ENCODE results near the gene PROM1. TPM values are rescaled to one million over a fixed set of nuclear protein-coding genes. Genes with fewer than 3 reads are reported as not detected.

PROM1 gene
- total RNA-seq, 1 experiment from 2014 or later, result 17.7 TPM

DNA sequence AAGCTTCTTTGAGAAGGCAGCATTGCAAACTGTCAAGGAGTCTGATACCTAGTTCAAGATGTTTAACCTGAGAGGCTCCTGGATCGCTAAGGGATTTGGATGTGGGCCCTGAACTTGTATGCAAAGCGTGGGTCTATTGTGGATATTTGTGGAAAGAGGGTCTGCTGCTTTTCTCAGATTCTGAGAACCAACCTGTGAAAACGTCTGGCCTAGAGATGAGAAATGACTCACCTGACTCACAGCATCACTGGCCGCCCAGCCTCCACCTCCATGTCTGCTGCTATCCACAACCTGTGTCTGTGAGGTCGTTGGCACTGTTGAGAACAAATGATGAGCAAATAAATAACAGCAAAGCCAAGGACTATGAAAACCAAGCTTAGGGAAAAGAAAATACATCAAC, 33.3 kb upstream of the PROM1 start:
- intact Hi-C loops (cut with micrococcal nuclease), result no loop called here
- Histone ChIP-seq H3K27ac (ENCODE audit: low read depth, low read length) (no peak overlapping the region), H3K9me3 (ENCODE audit: control insufficient read depth in 1 of 2, insufficient read depth in 1 of 2, low read depth in 1 of 2, low read length in 2 of 2) (no peaks in the 10 kb centered on the region), H3K27me3 (ENCODE audit: insufficient read depth, low read length) (peaks cover 11% of the 10 kb centered on the region; the same call in 1 of the 2 replicates), H3K4me3 (replicated peaks in 1 of 2; ENCODE audit: low read depth in 1 of 2, low read length in 2 of 2) (no peak overlapping the region), H3K9me2 (ENCODE audit: insufficient read depth) (no peaks in the 10 kb centered on the region), H2AFZ (ENCODE audit: low read depth, low read length, poor library complexity, severe bottlenecking) (no peak overlapping the region), H3K79me2 (ENCODE audit: insufficient read depth, low read length) (no peaks in the 10 kb centered on the region), H3K9ac (ENCODE audit: low read length) (no peak overlapping the region), H3K4me1 (ENCODE audit: control insufficient read depth in 1 of 2, insufficient read depth in 2 of 2, low read length in 2 of 2) (no peaks in the 10 kb centered on the region), H3K4me2 (ENCODE audit: low read length) (no peak overlapping the region), H4K20me1 (ENCODE audit: insufficient read depth) (no peaks in the 10 kb centered on the region), H3K36me3 (ENCODE audit: control insufficient read depth in 1 of 2, insufficient read depth in 2 of 2, low read length in 2 of 2) (no peaks in the 10 kb centered on the region)
- BruUV-seq (replicated peaks), result no TSS peak
- DNase-seq (ENCODE audit: low read depth, low spot score) (no peak), ATAC-seq (no peak)
- ChIA-PET RAD21 (ENCODE audit: low non-redundant PET in 1 of 2, low total read pairs in 2 of 2, uncharacterized antibody in 2 of 2, unreplicated experiment in 2 of 2) (no interaction called here), POLR2A (no interaction called here), CTCF (no interaction called here)
- TF ChIP-seq SRF (IDR thresholded peaks at IDR 0.05; ENCODE audit: low read depth) (no peak), CBX3 (IDR thresholded peaks at IDR 0.05; ENCODE audit: low read depth) (no peak), CEBPB (IDR thresholded peaks at IDR 0.05; ENCODE audit: low read depth) (no peak), SP1 (IDR thresholded peaks at IDR 0.05; ENCODE audit: low read depth) (no peak), MAX (IDR thresholded peaks at IDR 0.05) (no peak), EGR1 (IDR thresholded peaks at IDR 0.05; ENCODE audit: low read depth) (no peak), RAD21 (IDR thresholded peaks at IDR 0.05; ENCODE audit: low read depth) (no peak), ZNF274 (IDR thresholded peaks at IDR 0.05; ENCODE audit: low read depth, low read length) (no peak), YY1 (IDR thresholded peaks at IDR 0.05; ENCODE audit: extremely low read depth, insufficient replicate concordance, low read depth, low read length) (no peak), EZH2 (IDR thresholded peaks at IDR 0.05) (no peak), JUND (IDR thresholded peaks at IDR 0.05) (no peak), EZH2phosphoT487 (IDR thresholded peaks at IDR 0.05; ENCODE audit: borderline replicate concordance) (no peak), TCF7L2 (IDR thresholded peaks at IDR 0.05; ENCODE audit: borderline replicate concordance, extremely low read depth, insufficient read depth, insufficient read length) (no peak), ZFX (IDR thresholded peaks at IDR 0.05) (no peak), FOSL1 (IDR thresholded peaks at IDR 0.05; ENCODE audit: low read depth) (no peak), ZBTB33 (IDR thresholded peaks at IDR 0.05; ENCODE audit: extremely low read depth, insufficient replicate concordance, low read length) (no peak), ELF1 (IDR thresholded peaks at IDR 0.05; ENCODE audit: borderline replicate concordance, low read depth) (no peak)
- TF ChIP-seq, protein P1, sequence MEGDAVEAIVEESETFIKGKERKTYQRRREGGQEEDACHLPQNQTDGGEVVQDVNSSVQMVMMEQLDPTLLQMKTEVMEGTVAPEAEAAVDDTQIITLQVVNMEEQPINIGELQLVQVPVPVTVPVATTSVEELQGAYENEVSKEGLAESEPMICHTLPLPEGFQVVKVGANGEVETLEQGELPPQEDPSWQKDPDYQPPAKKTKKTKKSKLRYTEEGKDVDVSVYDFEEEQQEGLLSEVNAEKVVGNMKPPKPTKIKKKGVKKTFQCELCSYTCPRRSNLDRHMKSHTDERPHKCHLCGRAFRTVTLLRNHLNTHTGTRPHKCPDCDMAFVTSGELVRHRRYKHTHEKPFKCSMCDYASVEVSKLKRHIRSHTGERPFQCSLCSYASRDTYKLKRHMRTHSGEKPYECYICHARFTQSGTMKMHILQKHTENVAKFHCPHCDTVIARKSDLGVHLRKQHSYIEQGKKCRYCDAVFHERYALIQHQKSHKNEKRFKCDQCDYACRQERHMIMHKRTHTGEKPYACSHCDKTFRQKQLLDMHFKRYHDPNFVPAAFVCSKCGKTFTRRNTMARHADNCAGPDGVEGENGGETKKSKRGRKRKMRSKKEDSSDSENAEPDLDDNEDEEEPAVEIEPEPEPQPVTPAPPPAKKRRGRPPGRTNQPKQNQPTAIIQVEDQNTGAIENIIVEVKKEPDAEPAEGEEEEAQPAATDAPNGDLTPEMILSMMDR (IDR thresholded peaks at IDR 0.05 in 2 of 3, conservative IDR thresholded peaks at IDR 0.05 in 1 of 3; ENCODE audit: borderline replicate concordance in 1 of 3, insufficient read depth in 1 of 3, low read depth in 2 of 3, low read length in 2 of 3), result no peak

Data from HCT116 (cell line).